ENCODE measurements around the gene MPND.

DNA sequence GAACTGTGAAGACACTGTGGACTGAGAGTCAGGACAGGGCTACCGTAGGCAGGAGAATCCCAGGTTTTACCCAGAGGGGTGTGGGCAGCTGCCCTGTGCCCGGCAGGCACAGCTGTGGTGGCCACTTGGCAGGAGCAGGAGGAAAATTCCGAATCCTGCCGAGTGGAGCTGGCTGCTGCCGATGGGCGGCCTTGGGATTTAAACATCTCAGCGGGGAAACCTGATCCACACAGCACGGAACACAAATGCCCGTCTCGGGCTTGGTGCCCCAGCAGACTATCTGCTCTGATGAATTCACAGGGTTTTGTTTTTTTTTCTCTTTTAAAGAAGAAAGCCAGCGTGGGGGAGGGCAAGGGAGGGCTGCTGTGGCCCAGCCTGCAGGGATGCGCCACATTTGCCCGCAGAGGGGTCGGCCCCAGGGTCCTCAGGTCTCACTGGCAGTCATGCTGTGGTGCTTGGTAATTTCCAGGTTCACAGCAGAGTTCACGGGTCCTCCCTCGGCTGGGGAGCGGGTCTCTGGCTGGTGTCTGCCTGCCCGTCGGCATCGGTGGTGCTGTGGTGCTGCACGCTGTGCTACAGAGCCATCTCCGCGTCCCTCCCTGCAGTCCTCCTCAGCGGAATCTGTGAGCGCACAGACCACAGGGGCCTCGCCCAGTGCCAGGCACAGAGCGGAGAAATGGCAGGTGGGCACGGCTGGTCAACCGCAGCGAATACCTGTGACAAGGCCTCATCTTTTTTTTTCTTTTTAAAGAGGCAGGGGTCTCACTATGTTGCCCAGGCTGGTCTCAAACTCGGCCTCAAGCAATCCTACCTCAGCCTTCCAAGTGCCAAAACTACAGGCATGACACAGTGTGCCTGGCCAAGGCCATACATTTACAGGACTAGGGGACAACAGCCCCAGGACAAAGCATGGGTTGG lies 28.1 kb downstream of the MPND start:
- TF ChIP-seq EZH2 (IDR thresholded peaks at IDR 0.05) (no peak), EGR1 (IDR thresholded peaks at IDR 0.05; ENCODE audit: low read depth) (no peak), EZH2phosphoT487 (IDR thresholded peaks at IDR 0.05; ENCODE audit: borderline replicate concordance) (no peak), POLR2A (IDR thresholded peaks at IDR 0.05; ENCODE audit: borderline replicate concordance, extremely low read depth, insufficient read depth, insufficient read length) (no peak), ELF1 (IDR thresholded peaks at IDR 0.05; ENCODE audit: borderline replicate concordance, low read depth) (no peak), CBX3 (IDR thresholded peaks at IDR 0.05; ENCODE audit: low read depth) (no peak), SRF (IDR thresholded peaks at IDR 0.05; ENCODE audit: low read depth) (no peak), FOSL1 (IDR thresholded peaks at IDR 0.05; ENCODE audit: low read depth) (no peak), ZNF274 (IDR thresholded peaks at IDR 0.05; ENCODE audit: low read depth, low read length) (no peak), SP1 (IDR thresholded peaks at IDR 0.05; ENCODE audit: low read depth) (no peak), CEBPB (IDR thresholded peaks at IDR 0.05; ENCODE audit: low read depth) (no peak)
- TF ChIP-seq, protein P1, sequence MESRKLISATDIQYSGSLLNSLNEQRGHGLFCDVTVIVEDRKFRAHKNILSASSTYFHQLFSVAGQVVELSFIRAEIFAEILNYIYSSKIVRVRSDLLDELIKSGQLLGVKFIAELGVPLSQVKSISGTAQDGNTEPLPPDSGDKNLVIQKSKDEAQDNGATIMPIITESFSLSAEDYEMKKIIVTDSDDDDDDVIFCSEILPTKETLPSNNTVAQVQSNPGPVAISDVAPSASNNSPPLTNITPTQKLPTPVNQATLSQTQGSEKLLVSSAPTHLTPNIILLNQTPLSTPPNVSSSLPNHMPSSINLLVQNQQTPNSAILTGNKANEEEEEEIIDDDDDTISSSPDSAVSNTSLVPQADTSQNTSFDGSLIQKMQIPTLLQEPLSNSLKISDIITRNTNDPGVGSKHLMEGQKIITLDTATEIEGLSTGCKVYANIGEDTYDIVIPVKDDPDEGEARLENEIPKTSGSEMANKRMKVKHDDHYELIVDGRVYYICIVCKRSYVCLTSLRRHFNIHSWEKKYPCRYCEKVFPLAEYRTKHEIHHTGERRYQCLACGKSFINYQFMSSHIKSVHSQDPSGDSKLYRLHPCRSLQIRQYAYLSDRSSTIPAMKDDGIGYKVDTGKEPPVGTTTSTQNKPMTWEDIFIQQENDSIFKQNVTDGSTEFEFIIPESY (IDR thresholded peaks at IDR 0.05; ENCODE audit: extremely low read depth, insufficient replicate concordance, low read length): no peak
- TF ChIP-seq, protein P2, sequence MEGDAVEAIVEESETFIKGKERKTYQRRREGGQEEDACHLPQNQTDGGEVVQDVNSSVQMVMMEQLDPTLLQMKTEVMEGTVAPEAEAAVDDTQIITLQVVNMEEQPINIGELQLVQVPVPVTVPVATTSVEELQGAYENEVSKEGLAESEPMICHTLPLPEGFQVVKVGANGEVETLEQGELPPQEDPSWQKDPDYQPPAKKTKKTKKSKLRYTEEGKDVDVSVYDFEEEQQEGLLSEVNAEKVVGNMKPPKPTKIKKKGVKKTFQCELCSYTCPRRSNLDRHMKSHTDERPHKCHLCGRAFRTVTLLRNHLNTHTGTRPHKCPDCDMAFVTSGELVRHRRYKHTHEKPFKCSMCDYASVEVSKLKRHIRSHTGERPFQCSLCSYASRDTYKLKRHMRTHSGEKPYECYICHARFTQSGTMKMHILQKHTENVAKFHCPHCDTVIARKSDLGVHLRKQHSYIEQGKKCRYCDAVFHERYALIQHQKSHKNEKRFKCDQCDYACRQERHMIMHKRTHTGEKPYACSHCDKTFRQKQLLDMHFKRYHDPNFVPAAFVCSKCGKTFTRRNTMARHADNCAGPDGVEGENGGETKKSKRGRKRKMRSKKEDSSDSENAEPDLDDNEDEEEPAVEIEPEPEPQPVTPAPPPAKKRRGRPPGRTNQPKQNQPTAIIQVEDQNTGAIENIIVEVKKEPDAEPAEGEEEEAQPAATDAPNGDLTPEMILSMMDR (IDR thresholded peaks at IDR 0.05 in 2 of 3, conservative IDR thresholded peaks at IDR 0.05 in 1 of 3; ENCODE audit: borderline replicate concordance in 1 of 3, insufficient read depth in 1 of 3, low read depth in 2 of 3, low read length in 2 of 3): no peak
- TF ChIP-seq, protein P3, sequence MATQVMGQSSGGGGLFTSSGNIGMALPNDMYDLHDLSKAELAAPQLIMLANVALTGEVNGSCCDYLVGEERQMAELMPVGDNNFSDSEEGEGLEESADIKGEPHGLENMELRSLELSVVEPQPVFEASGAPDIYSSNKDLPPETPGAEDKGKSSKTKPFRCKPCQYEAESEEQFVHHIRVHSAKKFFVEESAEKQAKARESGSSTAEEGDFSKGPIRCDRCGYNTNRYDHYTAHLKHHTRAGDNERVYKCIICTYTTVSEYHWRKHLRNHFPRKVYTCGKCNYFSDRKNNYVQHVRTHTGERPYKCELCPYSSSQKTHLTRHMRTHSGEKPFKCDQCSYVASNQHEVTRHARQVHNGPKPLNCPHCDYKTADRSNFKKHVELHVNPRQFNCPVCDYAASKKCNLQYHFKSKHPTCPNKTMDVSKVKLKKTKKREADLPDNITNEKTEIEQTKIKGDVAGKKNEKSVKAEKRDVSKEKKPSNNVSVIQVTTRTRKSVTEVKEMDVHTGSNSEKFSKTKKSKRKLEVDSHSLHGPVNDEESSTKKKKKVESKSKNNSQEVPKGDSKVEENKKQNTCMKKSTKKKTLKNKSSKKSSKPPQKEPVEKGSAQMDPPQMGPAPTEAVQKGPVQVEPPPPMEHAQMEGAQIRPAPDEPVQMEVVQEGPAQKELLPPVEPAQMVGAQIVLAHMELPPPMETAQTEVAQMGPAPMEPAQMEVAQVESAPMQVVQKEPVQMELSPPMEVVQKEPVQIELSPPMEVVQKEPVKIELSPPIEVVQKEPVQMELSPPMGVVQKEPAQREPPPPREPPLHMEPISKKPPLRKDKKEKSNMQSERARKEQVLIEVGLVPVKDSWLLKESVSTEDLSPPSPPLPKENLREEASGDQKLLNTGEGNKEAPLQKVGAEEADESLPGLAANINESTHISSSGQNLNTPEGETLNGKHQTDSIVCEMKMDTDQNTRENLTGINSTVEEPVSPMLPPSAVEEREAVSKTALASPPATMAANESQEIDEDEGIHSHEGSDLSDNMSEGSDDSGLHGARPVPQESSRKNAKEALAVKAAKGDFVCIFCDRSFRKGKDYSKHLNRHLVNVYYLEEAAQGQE (IDR thresholded peaks at IDR 0.05; ENCODE audit: low read depth): no peak
